C4-2B (cell line): ENCODE data around the gene AP4S1.

Experiments
- CTCF ChIP-seq: fragments of 450-650 bp; conservative IDR thresholded peaks from 2 replicates; pipeline ENCODE4 v1.5.1; 2017; ENCODE audit warnings: mild to moderate bottlenecking
- ZFX ChIP-seq: fragments of 450-650 bp; IDR thresholded peaks from 2 replicates; pipeline ENCODE4 v1.6.1; 2017

- TF ChIP-seq CTCF, result no peak
- no peak for TF ChIP-seq ZFX
These were observed 24.7 kb upstream of the AP4S1 start for GRCh38 chr14:31000629-31001338.
